Measurements from ENCODE around the gene MAPKAPK2. TPM values are rescaled to one million over a fixed set of nuclear protein-coding genes. Genes with fewer than 3 reads are reported as not detected.
"Not testable (repeated sequence)": the region's sequence is repeated elsewhere in the genome, so short reads cannot be mapped to it uniquely, and the experiment has no call there.

MAPKAPK2 gene
- total RNA-seq, 4 donors from 2014 or later, result 115 to 207 (median 140) TPM

GRCh38 chr1:206637605-206638004, 47.1 kb upstream of the MAPKAPK2 start:
- Histone ChIP-seq H3K27me3 (no peaks in the 10 kb centered on the region), H3K4me1 (peaks cover 11 to 16% of the 10 kb centered on the region in 2 donors), H3K27ac (peak overlapping the region in 2 of 4 donors; percentile 2 to 11), H3K4me3 (no peak overlapping the region), H3K9me3 (no peaks in the 10 kb centered on the region), H3K36me3 (no peaks in the 10 kb centered on the region)
- ATAC-seq (no peak), DNase-seq (no peak)
- intact Hi-C loops (cut with DNase I; ENCODE audit: low total_unique reads), result no loop called here
- in situ Hi-C loops (cut with MboI; ENCODE audit: low sequenced_read_pairs in 4 of 4), result loop anchor here (5.0 to 25.0 kb wide), 5 partner anchors 167 to 425 kb away; partner anchors contain the start of genes PFKFB2 (in 1 of the 4) and YOD1 (in 1 of the 4)
- no peak for TF ChIP-seq POLR2A (IDR thresholded peaks at IDR 0.05)
- no peak for TF ChIP-seq CTCF (IDR thresholded peaks at IDR 0.05 in 4 of 5, conservative IDR thresholded peaks at IDR 0.05 in 1 of 5)

GRCh38 chr1:206642074-206642473, 42.6 kb upstream of the MAPKAPK2 start:
- intact Hi-C loops (cut with DNase I; ENCODE audit: low total_unique reads); DNase-seq; H3K36me3 ChIP-seq; H3K27me3 ChIP-seq; ATAC-seq; H3K4me1 ChIP-seq; H3K27ac ChIP-seq; H3K4me3 ChIP-seq; H3K9me3 ChIP-seq: not testable (repeated sequence)
- in situ Hi-C loops (cut with MboI; ENCODE audit: low sequenced_read_pairs in 4 of 4), result loop anchor here in 1 of 4 donors (25.0 kb wide), 1 partner anchor 420 kb away; the partner anchor contains the start of genes PFKFB2 and YOD1

- no peak overlapping the region for H3K27ac ChIP-seq
- ATAC-seq, result no peak
- no peak overlapping the region for H3K4me3 ChIP-seq
- no peaks in the 10 kb centered on the region for H3K27me3 ChIP-seq
- no peaks in the 10 kb centered on the region for H3K36me3 ChIP-seq
- H3K4me1 ChIP-seq, result no peaks in the 10 kb centered on the region
- no peaks in the 10 kb centered on the region for H3K9me3 ChIP-seq
- in situ Hi-C loops (cut with MboI; ENCODE audit: low sequenced_read_pairs in 4 of 4), result loop anchor here in 1 of 4 donors (25.0 kb wide), 1 partner anchor 419 kb away; the partner anchor contains the start of genes PFKFB2 and YOD1
- no peak for TF ChIP-seq POLR2A (IDR thresholded peaks at IDR 0.05)
- TF ChIP-seq CTCF (IDR thresholded peaks at IDR 0.05 in 4 of 5, conservative IDR thresholded peaks at IDR 0.05 in 1 of 5), result no peak
- intact Hi-C loops (cut with DNase I; ENCODE audit: low total_unique reads), result no loop called here
- DNase-seq, result no peak
Observed at GRCh38 chr1:206643118-206643698, 41.5 kb upstream of the MAPKAPK2 start.

GRCh38 chr1:206646504-206646903, 38.2 kb upstream of the MAPKAPK2 start:
- H3K4me3 ChIP-seq, result no peak overlapping the region
- ATAC-seq (no peak), DNase-seq (no peak)
- intact Hi-C loops (cut with DNase I; ENCODE audit: low total_unique reads) (no loop called here), in situ Hi-C loops (cut with MboI; ENCODE audit: low sequenced_read_pairs in 4 of 4) (loop anchor here in 1 of 4 donors (25.0 kb wide), 1 partner anchor 416 kb away; the partner anchor contains the start of genes PFKFB2 and YOD1)
- H3K9me3 ChIP-seq, result no peaks in the 10 kb centered on the region
- H3K4me1 ChIP-seq, result peaks cover 0 to 4% of the 10 kb centered on the region in 2 donors
- TF ChIP-seq CTCF (IDR thresholded peaks at IDR 0.05 in 4 of 5, conservative IDR thresholded peaks at IDR 0.05 in 1 of 5), result no peak
- TF ChIP-seq POLR2A (IDR thresholded peaks at IDR 0.05), result no peak
- no peaks in the 10 kb centered on the region for H3K36me3 ChIP-seq
- no peak overlapping the region for H3K27ac ChIP-seq
- H3K27me3 ChIP-seq, result no peaks in the 10 kb centered on the region

- DNase-seq (no peak), ATAC-seq (no peak)
- no peak overlapping the region for H3K27ac ChIP-seq
- intact Hi-C loops (cut with DNase I; ENCODE audit: low total_unique reads) (no loop called here), in situ Hi-C loops (cut with MboI; ENCODE audit: low sequenced_read_pairs in 4 of 4) (loop anchor here in 1 of 4 donors (25.0 kb wide), 1 partner anchor 415 kb away; the partner anchor contains the start of genes PFKFB2 and YOD1)
- no peaks in the 10 kb centered on the region for H3K9me3 ChIP-seq
- H3K36me3 ChIP-seq, result no peaks in the 10 kb centered on the region
- TF ChIP-seq POLR2A (IDR thresholded peaks at IDR 0.05), result no peak
- TF ChIP-seq CTCF (IDR thresholded peaks at IDR 0.05 in 4 of 5, conservative IDR thresholded peaks at IDR 0.05 in 1 of 5), result no peak
- peaks cover 0 to 4% of the 10 kb centered on the region in 2 donors for H3K4me1 ChIP-seq
- no peak overlapping the region for H3K4me3 ChIP-seq
- no peaks in the 10 kb centered on the region for H3K27me3 ChIP-seq
Observed at GRCh38 chr1:206647224-206647623, 37.5 kb upstream of the MAPKAPK2 start.
